Stimulated activated naive CD4-positive, alpha-beta T cell treated with Interleukin-2 at 50 U/mL for 16 hours (primary cell): Measurements from ENCODE around the gene ITPK1.

Experiments used
- DNase-seq: peaks from one replicate; lab custom pipeline; 2025; lab: John Stamatoyannopoulos, UW

The ITPK1 gene

GRCh38 chr14:92938235-92938875 lies 177.4 kb downstream of the ITPK1 start:
- DNase-seq, result no peak

GRCh38 chr14:92937051-92937937 lies 178.4 kb downstream of the ITPK1 start:
- no peak for DNase-seq

- DNase-seq, result no peak
Measured at GRCh38 chr14:92936085-92936484, 179.6 kb downstream of the ITPK1 start.

- DNase-seq, result no peak
Measured at GRCh38 chr14:92935446-92935845, 180.3 kb downstream of the ITPK1 start.

GRCh38 chr14:92934196-92935085 lies 181.3 kb downstream of the ITPK1 start:
- no peak for DNase-seq

GRCh38 chr14:92933481-92933880 lies 182.2 kb downstream of the ITPK1 start:
- DNase-seq, result no peak

- no peak for DNase-seq
Measured at GRCh38 chr14:92932448-92933395, 183.0 kb downstream of the ITPK1 start.

GRCh38 chr14:92931681-92932447 lies 183.9 kb downstream of the ITPK1 start:
- no peak for DNase-seq

GRCh38 chr14:92930737-92931602 lies 184.8 kb downstream of the ITPK1 start:
- DNase-seq, result no peak

- DNase-seq, result no peak
Measured at GRCh38 chr14:92929689-92930608, 185.8 kb downstream of the ITPK1 start.

GRCh38 chr14:92928961-92929688 lies 186.6 kb downstream of the ITPK1 start:
- DNase-seq, result no peak

GRCh38 chr14:92928258-92928629 lies 187.5 kb downstream of the ITPK1 start:
- no peak for DNase-seq

- no peak for DNase-seq
Measured at GRCh38 chr14:92927349-92928257, 188.1 kb downstream of the ITPK1 start.

- DNase-seq, result no peak
Measured at GRCh38 chr14:92926931-92927330, 188.8 kb downstream of the ITPK1 start.

GRCh38 chr14:92926180-92926845 lies 189.4 kb downstream of the ITPK1 start:
- DNase-seq, result no peak

- DNase-seq, result no peak
Measured at GRCh38 chr14:92925446-92925845, 190.3 kb downstream of the ITPK1 start.
